NCI-H2196 (cell line): ENCODE data around the gene BAX.

ENCODE experiments used
- DNase-seq: peaks from one replicate; lab custom pipeline; 2025; ENCODE audit not compliant: unreplicated experiment; lab: John Stamatoyannopoulos, UW

Gene BAX

GRCh38 chr19:49011194-49011593 lies 56.5 kb downstream of the BAX start:
- no peak for DNase-seq
